Measurements from ENCODE around the gene CEP128. TPM values are rescaled to one million over a fixed set of nuclear protein-coding genes. Genes with fewer than 3 reads are reported as not detected.
"Not testable (repeated sequence)": the region's sequence is repeated elsewhere in the genome, so short reads cannot be mapped to it uniquely, and the experiment has no call there.

Gene CEP128
- total RNA-seq, 1 donor from 2014 or later: 9.7 TPM

DNA sequence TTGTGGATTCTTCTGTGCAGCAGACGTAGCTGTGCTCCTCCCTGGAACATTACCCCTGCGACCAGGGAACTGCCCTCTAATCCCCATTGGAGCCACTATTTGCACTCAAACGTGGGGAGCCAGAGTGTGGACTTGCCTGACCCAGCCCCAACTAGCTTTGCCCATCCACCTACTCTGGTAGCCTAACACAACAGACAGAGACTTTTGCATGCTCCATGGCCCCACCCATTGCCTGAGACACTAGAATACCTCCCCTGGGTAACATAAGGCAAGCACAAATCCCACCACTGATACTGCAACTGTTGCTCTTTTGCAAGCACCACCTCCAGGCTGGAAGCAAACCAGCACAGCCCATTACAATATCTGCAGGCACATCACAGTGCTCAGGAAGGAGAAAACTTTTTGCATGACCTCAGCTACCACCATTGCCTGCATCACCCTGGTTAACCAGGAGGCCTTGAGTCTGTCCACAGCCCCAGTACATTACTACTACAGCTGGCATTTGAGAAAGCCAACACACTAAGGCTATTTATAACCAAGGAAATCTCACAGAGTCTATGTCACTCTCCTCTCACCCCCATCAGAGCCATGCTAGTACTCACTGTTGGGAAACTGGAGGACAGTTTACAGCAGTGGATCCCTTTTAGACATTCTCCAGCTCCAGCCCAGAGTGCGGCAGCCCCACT is 15.0 kb downstream of the CEP128 start:
- Mint-ChIP-seq H3K4me3 (ENCODE audit: unreplicated experiment) (no peak overlapping the region), H3K27ac (ENCODE audit: unreplicated experiment) (no peak overlapping the region), H3K4me1 (ENCODE audit: unreplicated experiment) (peaks cover 2% of the 10 kb centered on the region), H3K27me3 (ENCODE audit: unreplicated experiment) (no peaks in the 10 kb centered on the region), H3K9me3 (ENCODE audit: unreplicated experiment) (peaks cover 15% of the 10 kb centered on the region), H3K36me3 (ENCODE audit: unreplicated experiment) (peaks cover 9% of the 10 kb centered on the region)
- DNase-seq (ENCODE audit: extremely low spot score, unreplicated experiment): no peak
- TF ChIP-seq, protein P1, sequence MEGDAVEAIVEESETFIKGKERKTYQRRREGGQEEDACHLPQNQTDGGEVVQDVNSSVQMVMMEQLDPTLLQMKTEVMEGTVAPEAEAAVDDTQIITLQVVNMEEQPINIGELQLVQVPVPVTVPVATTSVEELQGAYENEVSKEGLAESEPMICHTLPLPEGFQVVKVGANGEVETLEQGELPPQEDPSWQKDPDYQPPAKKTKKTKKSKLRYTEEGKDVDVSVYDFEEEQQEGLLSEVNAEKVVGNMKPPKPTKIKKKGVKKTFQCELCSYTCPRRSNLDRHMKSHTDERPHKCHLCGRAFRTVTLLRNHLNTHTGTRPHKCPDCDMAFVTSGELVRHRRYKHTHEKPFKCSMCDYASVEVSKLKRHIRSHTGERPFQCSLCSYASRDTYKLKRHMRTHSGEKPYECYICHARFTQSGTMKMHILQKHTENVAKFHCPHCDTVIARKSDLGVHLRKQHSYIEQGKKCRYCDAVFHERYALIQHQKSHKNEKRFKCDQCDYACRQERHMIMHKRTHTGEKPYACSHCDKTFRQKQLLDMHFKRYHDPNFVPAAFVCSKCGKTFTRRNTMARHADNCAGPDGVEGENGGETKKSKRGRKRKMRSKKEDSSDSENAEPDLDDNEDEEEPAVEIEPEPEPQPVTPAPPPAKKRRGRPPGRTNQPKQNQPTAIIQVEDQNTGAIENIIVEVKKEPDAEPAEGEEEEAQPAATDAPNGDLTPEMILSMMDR (IDR thresholded peaks at IDR 0.05): no peak

DNA sequence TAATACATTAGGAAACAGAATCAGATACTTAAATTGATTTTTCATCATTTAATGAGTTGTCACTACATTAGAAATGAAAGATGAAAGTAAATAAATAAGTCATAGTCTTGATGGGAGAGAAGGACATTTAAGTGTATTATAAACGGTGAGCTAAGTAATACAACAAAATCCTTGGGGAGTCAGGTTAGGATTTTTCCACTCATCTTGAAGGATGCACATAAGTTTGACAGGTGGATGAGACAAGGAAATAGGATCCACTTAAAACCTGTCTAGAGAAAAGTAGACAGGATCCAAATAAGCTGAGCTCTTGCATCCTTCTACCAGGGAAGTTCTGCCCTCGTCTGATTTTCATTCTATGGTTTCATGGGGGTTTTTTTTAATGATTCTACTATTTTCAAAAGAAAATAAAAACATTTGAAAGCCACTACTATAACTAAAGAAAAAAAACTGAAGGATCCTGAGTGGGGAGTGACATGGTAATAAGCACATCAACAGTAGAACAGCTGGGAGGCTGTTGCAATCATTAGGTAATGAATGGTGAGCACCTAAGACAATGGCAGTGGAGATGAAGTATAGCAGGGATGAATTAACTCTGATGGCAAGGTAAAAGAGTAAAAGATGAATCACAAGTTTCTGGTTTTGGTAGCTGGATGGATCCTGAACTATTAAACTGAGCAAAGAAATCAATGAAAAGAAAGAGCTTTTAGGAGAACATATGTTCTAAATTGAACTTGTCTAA is 17.0 kb downstream of the CEP128 start:
- Mint-ChIP-seq H3K36me3 (ENCODE audit: unreplicated experiment) (peaks cover 9% of the 10 kb centered on the region), H3K4me1 (ENCODE audit: unreplicated experiment) (peaks cover 2% of the 10 kb centered on the region), H3K4me3 (ENCODE audit: unreplicated experiment) (no peak overlapping the region), H3K9me3 (ENCODE audit: unreplicated experiment) (peaks cover 15% of the 10 kb centered on the region), H3K27ac (ENCODE audit: unreplicated experiment) (no peak overlapping the region), H3K27me3 (ENCODE audit: unreplicated experiment) (no peaks in the 10 kb centered on the region)
- DNase-seq (ENCODE audit: extremely low spot score, unreplicated experiment): no peak
- TF ChIP-seq, protein P1 (IDR thresholded peaks at IDR 0.05): no peak

DNA sequence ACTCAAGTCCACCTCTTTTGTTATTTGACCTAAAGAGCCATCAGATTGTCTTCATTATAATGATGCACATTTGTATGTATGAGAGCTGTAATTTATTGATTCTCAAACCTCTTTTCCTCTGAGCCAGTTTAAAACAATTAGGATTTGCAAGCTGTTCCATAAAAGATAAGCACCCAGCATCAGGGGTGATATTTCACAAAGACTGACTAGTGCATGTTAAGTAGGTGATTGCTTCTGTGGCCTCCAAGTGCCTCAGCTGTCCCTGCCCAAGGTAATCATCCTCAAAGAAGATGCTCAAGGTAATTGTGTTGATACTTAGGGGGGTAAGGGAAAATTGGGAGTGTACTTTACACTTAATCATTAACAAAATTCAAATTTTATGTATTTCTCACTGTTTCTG is 18.2 kb downstream of the CEP128 start:
- Mint-ChIP-seq H3K27me3 (ENCODE audit: unreplicated experiment) (no peaks in the 10 kb centered on the region), H3K27ac (ENCODE audit: unreplicated experiment) (no peak overlapping the region), H3K36me3 (ENCODE audit: unreplicated experiment) (peaks cover 6% of the 10 kb centered on the region), H3K9me3 (ENCODE audit: unreplicated experiment) (peaks cover 5% of the 10 kb centered on the region), H3K4me3 (ENCODE audit: unreplicated experiment) (no peak overlapping the region), H3K4me1 (ENCODE audit: unreplicated experiment) (peaks cover 2% of the 10 kb centered on the region)
- TF ChIP-seq, protein P1 (IDR thresholded peaks at IDR 0.05): no peak
- no peak for DNase-seq (ENCODE audit: extremely low spot score, unreplicated experiment)

DNA sequence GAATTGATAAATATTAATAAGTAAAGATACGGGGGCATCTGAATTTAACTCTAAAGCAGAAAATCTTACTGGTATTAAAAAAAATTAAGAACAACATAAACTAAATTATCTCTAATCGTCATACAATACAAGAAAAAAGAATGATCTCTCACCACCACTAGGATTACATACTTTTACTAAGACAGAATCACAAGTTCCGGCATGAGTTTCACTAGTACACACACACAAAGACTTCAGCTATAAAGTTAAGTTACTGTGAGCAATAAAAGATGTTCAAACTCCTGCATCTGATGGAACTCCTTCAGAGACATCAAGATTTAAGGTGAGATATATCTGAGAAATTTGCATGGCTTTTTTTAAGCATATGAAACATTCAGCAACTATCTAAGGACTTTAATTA is 21.9 kb downstream of the CEP128 start:
- no peaks in the 10 kb centered on the region for H3K27me3 Mint-ChIP-seq (ENCODE audit: unreplicated experiment)
- no peak for DNase-seq (ENCODE audit: extremely low spot score, unreplicated experiment)
- peaks cover under 1% of the 10 kb centered on the region for H3K36me3 Mint-ChIP-seq (ENCODE audit: unreplicated experiment)
- H3K27ac Mint-ChIP-seq (ENCODE audit: unreplicated experiment): no peak overlapping the region
- no peak overlapping the region for H3K4me3 Mint-ChIP-seq (ENCODE audit: unreplicated experiment)
- TF ChIP-seq, protein P1 (IDR thresholded peaks at IDR 0.05): no peak
- H3K9me3 Mint-ChIP-seq (ENCODE audit: unreplicated experiment): no peaks in the 10 kb centered on the region
- H3K4me1 Mint-ChIP-seq (ENCODE audit: unreplicated experiment): peaks cover 4% of the 10 kb centered on the region

DNA sequence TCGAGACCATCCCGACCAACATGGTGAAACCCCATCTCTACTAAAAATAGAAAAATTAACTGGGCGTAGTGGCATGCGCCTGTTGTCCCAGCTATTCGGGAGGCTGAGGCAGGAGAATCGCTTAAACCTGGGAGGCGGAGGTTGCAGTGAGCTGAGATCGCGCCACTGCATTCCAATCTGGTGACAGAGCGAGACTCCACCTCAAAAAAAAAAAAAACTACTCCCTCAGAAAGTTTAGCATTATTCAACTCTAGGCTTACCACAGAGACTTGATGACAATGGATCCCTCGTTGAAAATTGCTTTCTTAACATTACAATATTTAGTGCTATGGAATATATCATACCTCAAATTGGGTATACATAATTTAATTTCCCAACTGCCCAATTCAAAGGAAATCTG is 29.5 kb downstream of the CEP128 start:
- H3K4me3 Mint-ChIP-seq (ENCODE audit: unreplicated experiment); H3K27ac Mint-ChIP-seq (ENCODE audit: unreplicated experiment); H3K9me3 Mint-ChIP-seq (ENCODE audit: unreplicated experiment); H3K36me3 Mint-ChIP-seq (ENCODE audit: unreplicated experiment); H3K4me1 Mint-ChIP-seq (ENCODE audit: unreplicated experiment); H3K27me3 Mint-ChIP-seq (ENCODE audit: unreplicated experiment); DNase-seq (ENCODE audit: extremely low spot score, unreplicated experiment): not testable (repeated sequence)
